NCI-H446 (cell line): ENCODE measurements around the gene TMEM39A.

Experiments used
- DNase-seq, 2 experiments: peaks; one replicate each; lab custom pipeline; 2025; lab: John Stamatoyannopoulos, UW

The TMEM39A gene, protein sequence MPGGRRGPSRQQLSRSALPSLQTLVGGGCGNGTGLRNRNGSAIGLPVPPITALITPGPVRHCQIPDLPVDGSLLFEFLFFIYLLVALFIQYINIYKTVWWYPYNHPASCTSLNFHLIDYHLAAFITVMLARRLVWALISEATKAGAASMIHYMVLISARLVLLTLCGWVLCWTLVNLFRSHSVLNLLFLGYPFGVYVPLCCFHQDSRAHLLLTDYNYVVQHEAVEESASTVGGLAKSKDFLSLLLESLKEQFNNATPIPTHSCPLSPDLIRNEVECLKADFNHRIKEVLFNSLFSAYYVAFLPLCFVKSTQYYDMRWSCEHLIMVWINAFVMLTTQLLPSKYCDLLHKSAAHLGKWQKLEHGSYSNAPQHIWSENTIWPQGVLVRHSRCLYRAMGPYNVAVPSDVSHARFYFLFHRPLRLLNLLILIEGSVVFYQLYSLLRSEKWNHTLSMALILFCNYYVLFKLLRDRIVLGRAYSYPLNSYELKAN

DNA sequence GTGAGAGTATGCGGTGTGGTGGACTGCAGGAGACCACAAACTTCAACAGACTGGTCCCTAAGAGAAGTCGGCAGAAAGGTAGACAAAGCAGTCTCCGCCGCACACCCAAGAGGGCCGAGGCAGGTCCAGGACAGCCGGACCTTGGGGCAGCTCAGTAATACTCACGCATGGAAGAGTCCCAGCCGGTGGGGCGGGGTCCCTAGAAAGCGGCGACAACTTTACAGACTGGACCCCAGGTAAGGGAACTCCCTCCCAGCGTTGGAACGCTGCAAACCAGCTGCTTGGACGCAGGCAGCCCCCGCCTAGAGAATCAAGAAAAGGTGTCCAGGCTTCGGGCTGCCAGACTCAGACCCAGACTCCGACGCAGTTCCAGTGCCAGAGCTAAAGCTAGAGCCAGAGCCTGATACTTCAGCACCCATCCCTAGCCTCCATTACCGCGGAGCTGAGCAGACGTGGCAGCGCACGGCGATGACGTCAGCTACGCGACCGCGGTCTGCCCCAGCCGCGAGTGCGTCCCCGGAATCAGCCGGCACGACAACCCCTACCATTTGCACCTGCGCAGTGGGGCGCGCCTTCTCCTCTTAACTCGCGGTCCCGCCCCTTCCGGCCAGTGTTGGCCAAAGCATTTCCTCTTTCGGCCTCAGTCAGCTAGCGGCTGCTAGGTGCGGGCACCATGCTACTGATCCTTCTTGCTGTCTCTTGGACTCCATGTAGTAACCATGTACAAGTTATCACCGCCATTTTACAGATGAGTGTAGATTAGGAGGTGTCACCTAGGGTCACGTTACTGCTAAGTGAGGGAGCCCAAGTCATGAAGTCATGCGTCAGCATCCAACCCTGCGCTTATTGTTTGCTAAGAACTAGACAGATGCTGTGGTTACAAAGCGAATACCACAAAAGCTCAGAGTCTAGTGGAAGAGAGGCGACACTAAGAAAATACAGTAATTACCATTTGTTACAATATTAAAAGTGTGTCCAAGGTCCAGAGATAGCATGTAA is at the start of gene TMEM39A:
TSS of gene TMEM39A (minus strand) at position 445 of the 999 bp plus-strand sequence. CDS start 1,541 bp downstream, outside the sequence.
- peak; percentile 98 to 99 for DNase-seq

DNA sequence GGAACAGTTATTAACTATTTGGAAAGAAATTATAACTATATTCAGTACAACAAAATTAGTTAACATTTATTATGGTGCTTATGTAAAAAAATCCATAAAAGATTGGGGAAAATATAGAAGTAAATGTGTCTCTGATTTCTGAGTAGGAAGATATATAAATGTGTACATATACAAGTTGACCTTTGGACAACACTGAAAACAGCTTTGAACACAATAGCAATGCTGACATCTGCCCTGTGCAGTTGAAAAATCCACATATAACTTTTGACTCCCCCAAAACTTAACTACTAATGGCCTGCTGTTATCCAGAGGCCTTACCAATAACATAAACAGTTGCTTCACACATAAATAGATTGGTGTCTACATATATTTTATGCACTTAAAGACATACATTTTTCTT is 47.3 kb upstream of the TMEM39A start:
- DNase-seq = no peak

DNA sequence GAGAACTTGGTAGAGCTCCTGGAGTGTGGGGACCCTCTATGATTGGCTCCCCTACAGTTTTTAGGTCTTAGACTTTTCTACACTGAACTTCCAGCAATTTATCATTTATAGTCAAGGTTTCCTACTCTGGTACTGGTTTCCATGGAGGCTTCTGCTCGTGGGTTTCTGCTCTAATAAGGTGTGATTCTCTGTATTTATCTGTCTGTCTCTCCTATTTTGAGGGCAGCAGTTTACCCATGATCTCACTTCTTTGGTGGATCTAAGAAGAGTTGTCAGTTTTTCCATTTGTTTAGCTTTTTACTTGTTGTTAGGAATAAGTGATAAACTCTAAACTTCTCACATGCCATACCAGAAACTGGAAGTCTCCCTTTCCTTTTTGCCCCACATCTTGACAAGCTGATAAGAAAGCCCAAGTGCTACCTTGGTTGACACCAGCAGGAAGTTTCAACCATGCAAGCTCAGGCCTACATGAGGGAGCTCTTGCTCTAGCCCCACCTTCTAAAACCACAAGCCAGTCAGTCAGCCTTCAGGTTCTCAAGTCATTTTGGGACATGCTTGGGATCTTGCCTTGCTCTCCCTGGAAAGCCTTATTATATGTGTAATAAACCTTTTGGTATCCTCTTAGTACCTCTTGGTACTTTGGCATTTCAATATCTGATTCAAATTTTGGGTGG is 44.9 kb upstream of the TMEM39A start:
- no peak for DNase-seq

DNA sequence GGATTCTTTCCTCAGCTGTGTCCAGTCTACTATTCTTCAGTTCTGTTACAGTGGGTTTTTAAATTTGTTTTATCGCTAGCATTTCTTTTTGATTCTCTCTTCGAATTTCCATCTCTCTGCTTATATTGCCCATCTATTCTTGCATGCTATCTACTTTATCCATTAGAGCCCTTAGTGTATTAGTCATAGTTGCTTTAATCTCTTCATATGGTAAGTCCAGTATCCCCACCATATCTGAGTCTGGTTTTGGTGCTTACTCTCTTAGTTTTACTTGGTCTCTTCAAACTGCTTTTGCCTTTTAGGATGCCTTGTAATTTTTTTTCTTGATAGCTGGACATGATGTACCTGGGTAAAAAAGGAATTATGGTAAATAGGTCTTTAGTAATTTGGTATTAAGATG is 44.0 kb upstream of the TMEM39A start:
- no peak for DNase-seq

DNA sequence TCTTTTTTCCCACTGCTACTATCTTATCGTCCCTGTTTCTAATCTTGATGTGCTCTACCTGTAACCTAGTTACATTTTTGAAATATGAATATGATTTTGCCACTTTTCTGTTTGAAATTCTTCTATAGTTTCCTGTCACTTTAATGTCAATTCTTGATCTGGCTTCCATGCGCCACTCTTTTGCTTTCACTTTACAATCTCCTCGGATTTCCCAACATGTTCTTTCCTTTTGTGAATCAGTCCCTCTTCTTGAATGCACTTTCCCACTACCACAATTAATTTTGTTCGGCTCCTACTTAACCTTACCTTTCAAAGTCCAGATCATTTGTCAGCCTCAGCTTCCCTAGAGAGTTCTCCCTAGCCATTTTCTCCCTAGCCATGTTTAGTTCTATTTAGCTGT is 43.2 kb upstream of the TMEM39A start:
- DNase-seq = no peak

DNA sequence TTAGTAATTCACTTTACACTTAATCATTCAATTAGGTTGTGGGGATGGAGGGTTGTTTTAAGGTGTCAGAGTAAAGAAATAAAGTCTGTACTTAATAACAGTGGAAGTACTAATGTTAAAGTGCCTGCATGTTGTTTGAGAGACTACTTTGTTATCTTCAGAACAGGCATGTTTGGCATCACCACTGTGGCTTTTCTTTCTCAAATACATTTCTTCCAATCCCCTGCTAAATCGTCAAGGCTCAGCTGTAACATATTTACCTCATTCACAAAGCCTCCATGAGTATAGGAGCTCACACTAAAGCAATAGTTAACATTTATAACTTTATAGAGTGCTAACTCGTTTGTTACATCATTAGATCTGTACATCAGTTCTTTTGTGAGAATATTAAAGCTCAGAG is 37.5 kb upstream of the TMEM39A start:
- no peak for DNase-seq

DNA sequence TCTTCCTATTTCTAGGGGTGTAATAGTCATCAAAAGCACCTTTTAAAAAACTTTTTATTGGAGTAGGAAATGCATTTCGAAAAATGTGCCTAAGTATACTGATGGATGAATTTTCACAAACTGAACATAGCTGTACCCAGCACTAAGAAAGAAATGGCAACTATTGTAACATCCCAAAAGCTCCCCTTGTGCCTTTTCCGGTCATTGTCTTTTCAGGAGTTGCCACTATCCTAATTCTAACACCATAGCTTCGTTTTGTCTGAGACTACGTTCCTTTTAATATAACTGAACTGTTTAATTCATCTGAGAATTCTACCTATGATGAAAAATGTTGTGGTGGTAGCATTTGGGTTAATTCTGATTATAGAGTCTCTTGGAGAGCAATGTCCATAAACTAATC is 36.9 kb upstream of the TMEM39A start:
- no peak for DNase-seq

DNA sequence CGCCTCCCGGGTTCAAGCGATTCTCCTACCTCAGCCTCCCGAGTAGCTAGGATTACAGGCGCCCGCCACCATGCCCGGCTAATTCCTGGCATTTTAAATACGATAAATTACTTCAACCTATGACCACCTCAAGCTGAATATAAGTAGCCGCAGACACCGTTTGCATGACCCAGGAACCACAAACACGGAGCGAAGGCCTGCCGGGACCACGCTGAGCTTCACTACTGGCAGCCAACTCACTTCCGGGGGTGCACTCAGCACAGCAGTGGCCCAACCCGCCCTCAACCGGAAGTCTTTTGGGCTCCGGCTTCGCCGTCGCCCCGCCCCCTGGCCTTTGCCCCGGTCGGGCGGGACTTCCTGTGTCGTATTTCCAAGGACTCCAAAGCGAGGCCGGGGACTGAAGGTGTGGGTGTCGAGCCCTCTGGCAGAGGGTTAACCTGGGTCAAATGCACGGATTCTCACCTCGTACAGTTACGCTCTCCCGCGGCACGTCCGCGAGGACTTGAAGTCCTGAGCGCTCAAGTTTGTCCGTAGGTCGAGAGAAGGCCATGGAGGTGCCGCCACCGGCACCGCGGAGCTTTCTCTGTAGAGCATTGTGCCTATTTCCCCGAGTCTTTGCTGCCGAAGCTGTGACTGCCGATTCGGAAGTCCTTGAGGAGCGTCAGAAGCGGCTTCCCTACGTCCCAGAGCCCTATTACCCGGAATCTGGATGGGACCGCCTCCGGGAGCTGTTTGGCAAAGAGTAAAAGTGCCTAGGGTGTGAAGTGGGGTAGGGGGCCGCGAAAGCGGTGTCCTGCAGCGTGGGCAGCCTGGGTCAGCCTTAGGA is 35.0 kb upstream of the TMEM39A start, which contains the start of gene TIMMDC1:
TSS of gene TIMMDC1 (plus strand) at position 362 of the 826 bp plus-strand sequence. CDS start at position 549, 187 bp downstream.
- DNase-seq = peak; percentile 97 to 98

DNA sequence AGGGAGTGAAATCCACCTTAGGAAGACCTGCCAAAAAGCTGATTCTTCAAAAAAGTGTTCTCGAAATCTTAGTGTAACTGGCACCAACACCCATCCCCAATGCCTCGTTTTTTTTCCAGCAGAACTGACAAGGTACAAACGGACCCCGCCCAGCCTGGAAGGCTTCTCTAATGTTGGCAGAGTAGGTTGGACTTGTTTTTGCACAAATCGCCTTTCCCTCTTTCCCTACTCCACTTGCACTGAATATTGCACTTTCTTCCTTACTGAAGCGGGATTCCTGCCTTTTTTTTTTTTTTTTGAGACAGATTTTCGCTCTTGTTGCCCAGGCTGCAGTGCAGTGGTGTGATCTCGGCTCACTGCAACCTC is 34.4 kb upstream of the TMEM39A start:
- peak; percentile 18 to 57 for DNase-seq

DNA sequence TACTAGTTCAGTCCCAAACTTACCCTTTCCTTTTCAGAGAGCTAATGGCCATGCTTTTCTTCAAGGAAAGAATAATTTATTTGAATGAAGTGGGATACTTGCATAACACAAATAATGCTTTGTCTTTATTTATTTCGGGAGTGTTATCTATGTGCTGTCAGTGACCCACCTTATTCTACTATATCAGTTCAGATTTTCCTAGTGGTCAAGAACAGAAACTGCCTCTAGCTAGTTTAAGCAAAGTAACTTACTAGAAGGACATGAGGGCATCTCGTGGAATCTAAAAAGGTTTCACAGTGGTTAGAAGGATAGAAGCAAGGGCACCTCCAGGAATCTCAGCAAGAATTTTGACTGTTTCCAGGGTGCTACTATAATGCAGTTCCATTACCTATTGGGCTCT is 31.2 kb upstream of the TMEM39A start:
- DNase-seq = no peak

DNA sequence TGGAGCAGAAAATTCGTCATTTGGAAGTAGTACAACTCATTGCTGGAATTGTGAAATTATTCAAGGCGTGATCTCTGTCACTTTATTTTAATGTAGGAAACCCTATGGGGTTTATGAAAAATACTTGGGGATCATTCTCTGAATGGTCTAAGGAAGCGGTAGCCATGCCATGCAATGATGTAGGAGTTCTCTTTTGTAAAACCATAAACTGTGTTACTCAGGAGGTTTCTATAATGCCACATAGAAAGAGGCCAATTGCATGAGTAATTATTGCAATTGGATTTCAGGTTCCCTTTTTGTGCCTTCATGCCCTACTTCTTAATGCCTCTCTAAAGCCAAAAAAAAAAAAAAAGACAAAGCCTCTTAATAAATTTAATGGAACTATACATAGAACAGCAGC is 29.4 kb upstream of the TMEM39A start:
- no peak for DNase-seq

DNA sequence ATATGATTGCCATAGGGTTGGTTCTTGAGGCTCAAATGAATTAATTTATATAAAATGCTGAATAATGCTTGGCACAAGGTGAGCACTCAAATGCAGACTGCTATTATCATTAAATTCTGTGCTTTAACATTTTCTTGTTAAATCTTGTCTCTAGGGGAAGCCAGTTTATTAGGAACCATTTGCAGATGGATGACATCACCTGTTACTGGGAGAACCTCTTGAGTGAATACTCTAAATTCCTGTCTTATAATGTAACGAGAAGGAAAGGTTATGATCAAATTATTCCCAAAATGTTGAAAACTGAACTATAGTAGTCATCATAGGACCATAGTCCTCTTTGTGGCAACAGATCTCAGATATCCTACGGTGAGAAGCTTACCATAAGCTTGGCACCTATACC is 28.7 kb upstream of the TMEM39A start:
- DNase-seq = no peak

DNA sequence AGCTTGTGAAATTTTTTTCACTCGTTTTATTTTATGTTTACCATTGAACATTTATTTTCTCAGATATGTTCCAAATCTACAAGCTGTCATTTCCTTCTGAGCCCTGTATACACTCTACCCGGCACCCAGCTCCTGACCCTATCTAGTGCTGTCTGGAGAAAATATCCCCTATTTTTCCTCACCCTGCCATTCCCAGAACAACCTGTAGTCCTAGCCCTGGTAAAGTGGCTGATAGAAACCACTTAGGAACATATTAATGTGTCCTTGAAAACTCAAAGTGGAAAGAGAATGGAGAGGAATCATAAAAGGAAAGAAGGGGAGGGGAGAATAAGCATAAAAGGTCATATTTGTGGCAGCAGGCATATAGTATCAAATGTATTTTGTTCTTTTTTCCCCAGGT is 26.7 kb upstream of the TMEM39A start:
- DNase-seq = no peak

DNA sequence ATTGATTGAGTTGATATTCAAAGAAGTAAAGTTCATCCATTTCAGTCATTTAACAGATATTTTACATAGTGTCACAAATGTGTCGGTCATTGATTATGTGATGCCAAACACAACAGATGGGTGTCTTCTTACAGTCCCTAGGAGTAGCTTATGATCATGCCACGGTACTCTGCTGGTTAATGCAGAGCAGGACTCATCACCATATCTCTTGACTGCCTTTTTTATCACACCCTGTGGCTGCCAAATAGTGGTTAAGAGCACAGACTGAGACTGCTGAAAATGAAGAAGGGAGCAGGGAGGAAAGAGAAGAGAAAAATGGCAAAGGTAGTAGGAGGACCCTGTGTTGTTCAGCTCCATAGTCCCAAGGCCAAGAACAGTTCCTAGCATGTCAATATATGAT is 22.1 kb upstream of the TMEM39A start:
- no peak for DNase-seq

DNA sequence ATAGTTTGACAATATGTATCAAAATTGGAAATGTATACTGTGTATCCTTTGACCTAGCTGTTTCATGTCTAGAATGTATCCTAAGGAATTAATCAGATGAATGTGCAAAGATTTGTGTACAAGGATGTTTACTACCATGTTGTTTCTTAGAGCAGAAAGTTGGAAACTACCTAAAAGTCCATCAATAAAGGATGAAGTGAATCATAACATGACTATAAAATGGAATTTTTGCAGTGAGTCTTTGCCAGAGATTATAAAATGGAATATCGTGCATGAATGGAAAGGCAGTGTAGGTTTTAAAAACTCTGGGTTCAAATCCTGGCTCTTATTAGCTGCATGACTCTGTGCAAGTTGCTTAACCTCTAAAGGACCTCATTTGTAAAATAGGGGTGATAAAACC is 19.7 kb upstream of the TMEM39A start:
- DNase-seq = no peak

DNA sequence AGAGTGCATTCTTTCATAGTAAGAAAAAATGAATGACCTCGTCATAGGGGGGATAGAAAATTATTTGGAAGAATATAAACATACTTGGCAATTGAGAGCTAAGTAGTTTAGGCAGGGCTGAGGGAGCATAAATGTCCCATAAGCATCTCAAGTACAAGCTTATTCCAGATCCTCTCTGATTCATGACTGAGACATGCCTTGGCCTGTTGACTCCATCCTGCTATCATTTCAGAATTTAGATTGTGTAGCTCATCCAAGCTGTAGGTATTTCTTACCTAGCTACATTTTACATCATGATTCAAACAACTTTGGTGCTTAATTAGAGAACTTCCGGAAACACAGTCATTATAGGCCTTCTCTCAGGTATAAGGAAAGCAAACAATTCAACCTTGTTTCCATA is 17.7 kb upstream of the TMEM39A start:
- no peak for DNase-seq

DNA sequence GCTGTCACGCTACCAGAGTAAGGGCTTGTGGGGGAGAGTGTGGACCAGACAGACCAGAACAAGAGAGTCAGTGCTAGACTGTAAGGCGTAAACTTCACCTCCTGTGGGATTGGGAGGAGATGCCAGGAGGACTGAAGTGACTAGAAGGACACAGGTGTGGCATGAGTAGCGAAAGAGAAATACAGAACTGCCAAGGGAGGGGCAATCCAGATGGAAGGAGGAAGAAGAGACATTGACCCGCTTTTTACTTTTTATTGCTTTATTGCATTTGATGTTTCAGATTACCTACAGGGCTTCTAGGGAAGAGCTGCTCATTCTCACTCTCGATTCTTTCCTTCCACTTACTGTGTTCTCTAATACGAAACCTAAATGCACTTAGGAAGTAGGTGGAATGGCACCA is 7.5 kb upstream of the TMEM39A start:
- no peak for DNase-seq

DNA sequence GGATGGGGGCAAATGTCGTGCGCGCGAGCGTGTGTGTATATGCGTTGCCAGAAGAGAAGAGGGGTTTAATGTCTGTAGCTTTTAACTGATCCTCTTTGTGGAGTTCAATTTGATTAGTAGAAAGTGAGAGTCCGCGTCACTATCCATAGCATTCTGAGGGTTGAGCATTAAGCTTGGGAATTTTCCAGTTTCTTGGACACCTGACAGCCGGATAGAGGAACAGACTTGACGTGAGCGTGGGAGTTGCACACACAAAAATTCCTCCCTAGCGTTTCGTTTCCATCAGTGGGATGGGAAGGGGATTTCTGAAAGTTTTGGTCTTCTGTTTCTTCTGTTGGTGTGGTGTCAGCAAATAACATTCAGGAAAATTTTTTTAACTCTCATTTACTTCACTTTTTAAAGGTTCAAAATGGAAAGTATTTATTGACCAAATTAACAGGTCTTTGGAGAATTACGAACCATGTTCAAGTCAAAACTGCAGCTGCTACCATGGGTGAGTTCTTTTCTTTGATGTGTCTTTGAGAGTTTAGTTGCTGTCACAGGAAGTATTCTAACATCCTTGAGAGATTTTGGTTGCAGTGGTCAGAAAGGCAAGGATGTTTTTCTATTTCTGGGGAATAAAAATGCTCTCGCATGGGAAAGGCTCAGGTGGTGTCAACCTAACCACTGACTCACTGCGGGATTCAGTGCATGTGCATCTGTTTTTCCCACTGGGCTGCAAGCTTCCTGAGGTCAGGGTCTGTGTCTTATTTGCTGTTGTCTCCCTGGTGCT is 6.2 kb upstream of the TMEM39A start:
- DNase-seq = peak in 1 of 2 experiments; percentile 25

DNA sequence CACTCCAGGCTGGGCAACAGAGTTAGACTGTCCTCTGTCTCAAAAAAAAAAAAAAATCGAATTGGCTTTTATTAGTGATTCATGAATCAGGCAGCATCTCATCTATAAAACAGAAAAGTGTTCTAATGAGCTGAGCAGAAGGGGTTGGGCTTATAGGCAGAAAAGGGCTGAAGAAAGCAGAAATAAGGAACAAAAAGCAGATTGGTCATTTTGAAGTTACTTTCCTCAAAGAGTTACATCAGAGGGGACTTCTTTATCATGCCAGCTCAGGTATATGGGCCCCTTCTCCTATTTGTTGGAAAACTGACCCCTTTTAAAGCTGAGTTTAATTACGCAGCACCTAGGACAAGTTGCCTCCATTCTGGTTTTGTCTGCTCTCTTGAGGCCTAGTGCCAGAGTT is 4.6 kb upstream of the TMEM39A start:
- no peak for DNase-seq

DNA sequence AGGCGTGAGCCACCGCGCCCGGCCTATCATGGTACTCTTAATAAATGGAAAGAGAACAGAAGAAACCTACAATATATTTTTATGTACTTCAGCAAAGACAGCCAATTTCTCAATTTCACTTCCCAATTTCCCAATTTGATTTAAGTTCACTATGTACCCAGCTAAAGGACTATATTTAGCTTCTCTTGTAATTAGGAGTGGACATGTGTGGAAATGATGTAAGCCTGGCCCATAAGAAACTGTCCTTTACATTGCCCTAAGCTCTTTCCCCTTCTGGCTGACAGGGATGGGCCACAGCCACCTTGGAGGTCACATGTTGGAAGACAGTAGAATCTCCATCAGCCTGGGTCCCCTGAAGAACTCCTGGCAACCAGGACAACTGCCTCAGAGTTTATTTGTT is 6.2 kb downstream of the TMEM39A start:
- DNase-seq = no peak
